HG03139 (cell line): ENCODE measurements around the gene SCT.

Source experiments
- ATAC-seq: cut with Tn5 transposase; IDR thresholded peaks from one replicate; pipeline ENCODE4 v1.9.1; 2021; ENCODE audit not compliant: unreplicated experiment

Gene SCT

GRCh38 chr11:611001-611996, 15.7 kb downstream of the SCT start:
- no peak for ATAC-seq

GRCh38 chr11:610146-610801, 16.7 kb downstream of the SCT start:
- no peak for ATAC-seq

GRCh38 chr11:609341-609811, 17.6 kb downstream of the SCT start:
- ATAC-seq = no peak

GRCh38 chr11:608791-609251, 18.2 kb downstream of the SCT start:
- no peak for ATAC-seq

- no peak for ATAC-seq
Observed at GRCh38 chr11:607971-608659, 18.9 kb downstream of the SCT start.

- ATAC-seq = no peak
Observed at GRCh38 chr11:607020-607780, 19.8 kb downstream of the SCT start.

GRCh38 chr11:606245-606644, 20.7 kb downstream of the SCT start:
- no peak for ATAC-seq

GRCh38 chr11:605286-606129, 21.5 kb downstream of the SCT start:
- no peak for ATAC-seq

GRCh38 chr11:603154-603553, 23.8 kb downstream of the SCT start:
- no peak for ATAC-seq

GRCh38 chr11:601573-602245, 25.3 kb downstream of the SCT start:
- ATAC-seq = no peak

GRCh38 chr11:598005-598680, 28.8 kb downstream of the SCT start:
- no peak for ATAC-seq

- ATAC-seq = no peak
Observed at GRCh38 chr11:597166-597725, 29.7 kb downstream of the SCT start.

- no peak for ATAC-seq
Observed at GRCh38 chr11:596374-596773, 30.6 kb downstream of the SCT start.

- ATAC-seq = no peak
Observed at GRCh38 chr11:595400-595799, 31.6 kb downstream of the SCT start.

- ATAC-seq = no peak
Observed at GRCh38 chr11:593347-593746, 33.6 kb downstream of the SCT start.

- ATAC-seq = no peak
Observed at GRCh38 chr11:592918-593317, 34.1 kb downstream of the SCT start.

GRCh38 chr11:592501-592900, 34.5 kb downstream of the SCT start:
- no peak for ATAC-seq

GRCh38 chr11:590997-591396, 36.0 kb downstream of the SCT start:
- ATAC-seq = no peak
